H1 (cell line): ENCODE data around the gene C15orf62. TPM values are rescaled to one million over a fixed set of nuclear protein-coding genes. Genes with fewer than 3 reads are reported as not detected.
A peak's percentile ranks its signal among the peaks of the same experiment; 100 is the strongest.

Experiments
- CTCF ChIA-PET: fragments of 300-600 bp; sonication (Branson Sonifier 250); formaldehyde crosslinking; loops from one replicate; lab custom pipeline; 2021; ENCODE audit not compliant: partially characterized antibody; lab: Charles Lee
- POLR2A ChIA-PET: fragments of 300-600 bp; sonication (Branson Sonifier 250); formaldehyde crosslinking; loops from one replicate; lab custom pipeline; 2021; ENCODE audit warnings: inconsistent platforms; ENCODE audit not compliant: partially characterized antibody; lab: Charles Lee
- DNase-seq, 2 experiments: peaks; one replicate each; pipeline versions ENCODE4 v3.0.0 to v3.0.0-alpha.2; 2010 to 2022; ENCODE audit warnings: low spot score in 2 of 2, low read depth in 1 of 2, mixed read lengths in 1 of 2
- FAIRE-seq: peaks from 2 replicates; lab custom pipeline; 2011; peaks lifted over from hg19 to GRCh38; lab: Jason Lieb, UNC
- H2AFZ ChIP-seq: 2 replicates; pipeline ENCODE4 v1.8.1; 2012; ENCODE audit warnings: low read length, inconsistent platforms
- H2AK5ac ChIP-seq: 2 replicates; pipeline ENCODE4 v1.6.1; 2013; ENCODE audit warnings: low read depth, low read length
- H2BK120ac ChIP-seq: replicated peaks from 2 replicates; pipeline ENCODE3; 2013; ENCODE audit warnings: low read depth, low read length, inconsistent platforms
- H2BK12ac ChIP-seq: 2 replicates; pipeline ENCODE4 v1.6.1; 2013; ENCODE audit warnings: low read depth, low read length
- H2BK15ac ChIP-seq: 2 replicates; pipeline ENCODE4 v1.6.1; 2013; ENCODE audit warnings: low read length
- H2BK20ac ChIP-seq: 2 replicates; pipeline ENCODE4 v1.6.1; 2013; ENCODE audit warnings: low read length
- H2BK5ac ChIP-seq: 2 replicates; pipeline ENCODE4 v1.6.1; 2013; ENCODE audit warnings: low read depth, low read length
- H3K14ac ChIP-seq: 2 replicates; pipeline ENCODE4 v1.6.1; 2013; ENCODE audit warnings: inconsistent platforms; ENCODE audit not compliant: insufficient read length
- H3K18ac ChIP-seq: 2 replicates; pipeline ENCODE4 v1.6.1; 2013; ENCODE audit warnings: low read length; ENCODE audit errors: extremely low read depth
- H3K23ac ChIP-seq: 2 replicates; pipeline ENCODE4 v1.6.1; 2013; ENCODE audit warnings: inconsistent platforms; ENCODE audit not compliant: insufficient read length
- H3K23me2 ChIP-seq: 2 replicates; pipeline ENCODE4 v1.6.1; 2013; ENCODE audit warnings: low read depth, low read length
- H3K27ac ChIP-seq: 2 replicates; pipeline ENCODE4 v1.6.1; 2011; ENCODE audit warnings: low read depth, low read length, inconsistent platforms
- H3K27me3 ChIP-seq, 4 experiments: replicated peaks in 1 of 4; 1 replicate in 1 of 4; 2 replicates in 3 of 4; pipeline versions ENCODE4 v1.6.1 to v1.8.1; 2011 to 2013; ENCODE audit warnings: low read length in 3 of 4, mild to moderate bottlenecking in 3 of 4, inconsistent platforms in 2 of 4, mixed read lengths in 2 of 4, moderate library complexity in 1 of 4; ENCODE audit not compliant: control insufficient read depth in 3 of 4, insufficient read depth in 3 of 4; ENCODE audit errors: extremely low read depth in 1 of 4
- H3K36me3 ChIP-seq, 4 experiments: 2 replicates each; pipeline versions ENCODE4 v1.6.1 to v1.8.1; 2011 to 2013; ENCODE audit warnings: mild to moderate bottlenecking in 4 of 4, low read length in 3 of 4, moderate library complexity in 2 of 4, control low read depth in 1 of 4, inconsistent platforms in 1 of 4; ENCODE audit not compliant: insufficient read depth in 4 of 4, control insufficient read depth in 2 of 4
- H3K4ac ChIP-seq: replicated peaks from 2 replicates; pipeline ENCODE3; 2013; ENCODE audit warnings: low read length, low read depth, mixed read lengths, inconsistent platforms; ENCODE audit not compliant: insufficient read length
- H3K4me1 ChIP-seq, 4 experiments: replicated peaks in 1 of 4; 1 replicate in 1 of 4; 2 replicates in 3 of 4; pipeline versions ENCODE4 v1.6.1 to v1.8.1; 2011 to 2013; ENCODE audit warnings: low read length in 3 of 4, inconsistent platforms in 2 of 4, mixed read lengths in 1 of 4; ENCODE audit not compliant: insufficient read depth in 4 of 4, control insufficient read depth in 3 of 4
- H3K4me2 ChIP-seq, 2 experiments: 2 replicates each; pipeline versions ENCODE4 v1.6.1 to v1.8.1; 2011 to 2013; ENCODE audit warnings: low read depth in 2 of 2, low read length in 2 of 2, control low read depth in 1 of 2, inconsistent platforms in 1 of 2, mild to moderate bottlenecking in 1 of 2; ENCODE audit not compliant: insufficient read depth in 1 of 2
- H3K4me3 ChIP-seq, 4 experiments: fragments of 200-600, 300-600 bp in 1 of 4; sonication (generic), shearing (Covaris generic), sonication (Bioruptor Twin) in 1 of 4; 2 replicates each; pipeline versions ENCODE4 v1.5.1 to v1.8.1; 2011 to 2016; ENCODE audit warnings: low read length in 4 of 4, low read depth in 3 of 4, control low read depth in 2 of 4, inconsistent platforms in 2 of 4, mild to moderate bottlenecking in 2 of 4, mixed read lengths in 1 of 4, moderate library complexity in 1 of 4; ENCODE audit not compliant: insufficient read depth in 2 of 4; ENCODE audit errors: extremely low read depth in 1 of 4
- H3K56ac ChIP-seq: replicated peaks from 2 replicates; pipeline ENCODE3; 2013; ENCODE audit warnings: low read depth, mild to moderate bottlenecking, mixed read lengths, low read length, inconsistent platforms; ENCODE audit not compliant: insufficient read length
- H3K79me1 ChIP-seq: 2 replicates; pipeline ENCODE4 v1.6.1; 2013; ENCODE audit warnings: low read depth, low read length, control low read depth
- H3K79me2 ChIP-seq, 2 experiments: 2 replicates each; pipeline versions ENCODE4 v1.6.1 to v1.8.1; 2012 to 2013; ENCODE audit warnings: low read length in 2 of 2, mild to moderate bottlenecking in 2 of 2, inconsistent platforms in 1 of 2; ENCODE audit not compliant: insufficient read depth in 2 of 2, control insufficient read depth in 1 of 2
- H3K9ac ChIP-seq, 4 experiments: replicated peaks in 1 of 4; 1 replicate in 1 of 4; 2 replicates in 3 of 4; pipeline versions ENCODE4 v1.6.1 to v1.8.1; 2011 to 2013; ENCODE audit warnings: low read depth in 3 of 4, low read length in 3 of 4, control low read depth in 2 of 4, mild to moderate bottlenecking in 2 of 4, moderate library complexity in 2 of 4, inconsistent platforms in 1 of 4; ENCODE audit errors: extremely low read depth in 1 of 4
- H3K9me3 ChIP-seq, 2 experiments: 2 replicates each; pipeline versions ENCODE4 v1.6.1 to v1.8.1; 2012 to 2013; ENCODE audit warnings: mild to moderate bottlenecking in 2 of 2, moderate library complexity in 2 of 2, control low read depth in 1 of 2, inconsistent platforms in 1 of 2, low read depth in 1 of 2, low read length in 1 of 2, mixed read lengths in 1 of 2; ENCODE audit not compliant: insufficient read depth in 2 of 2
- H4K20me1 ChIP-seq, 2 experiments: replicated peaks in 1 of 2; 2 replicates each; pipeline versions ENCODE3 to v1.8.1; 2011 to 2013; ENCODE audit warnings: inconsistent platforms in 2 of 2, low read length in 2 of 2, mild to moderate bottlenecking in 1 of 2; ENCODE audit not compliant: insufficient read depth in 2 of 2, control insufficient read depth in 1 of 2
- H4K5ac ChIP-seq: 2 replicates; pipeline ENCODE4 v1.6.1; 2013; ENCODE audit warnings: low read length, low read depth, mixed read lengths, inconsistent platforms; ENCODE audit not compliant: insufficient read length
- H4K8ac ChIP-seq: 2 replicates; pipeline ENCODE4 v1.8.0; 2013; ENCODE audit warnings: mild to moderate bottlenecking, moderate library complexity, low read length, inconsistent platforms; ENCODE audit not compliant: insufficient read depth; ENCODE audit errors: extremely low read depth
- H4K91ac ChIP-seq: replicated peaks from 2 replicates; pipeline ENCODE3; 2013; ENCODE audit warnings: low read length, mixed read lengths, inconsistent platforms; ENCODE audit not compliant: insufficient read length
- BACH1 ChIP-seq: IDR thresholded peaks from 2 replicates; pipeline ENCODE4 v1.6.1; 2012; ENCODE audit warnings: low read length, improper control_type of control experiment
- HDAC2 ChIP-seq, 2 experiments: fragments of 300-600 bp in 1 of 2; sonication (generic) in 1 of 2; IDR thresholded peaks; 2 replicates each; pipeline ENCODE4 v1.6.1; 2011 to 2012; ENCODE audit warnings: low read depth in 2 of 2, low read length in 2 of 2, mild to moderate bottlenecking in 2 of 2, moderate library complexity in 2 of 2, borderline replicate concordance in 1 of 2, inconsistent platforms in 1 of 2
- JUN ChIP-seq: IDR thresholded peaks from 2 replicates; pipeline ENCODE4 v1.6.1; 2011; ENCODE audit warnings: low read depth, mild to moderate bottlenecking, improper control_type of control experiment, low read length
- RBBP5 ChIP-seq: IDR thresholded peaks from 2 replicates; pipeline ENCODE4 v1.7.1; 2012; ENCODE audit warnings: low read depth, mild to moderate bottlenecking, inconsistent platforms, low read length, moderate library complexity, borderline replicate concordance
- SIRT6 ChIP-seq: IDR thresholded peaks from one replicate; pipeline ENCODE4 v1.7.1; 2012; ENCODE audit warnings: low read length, inconsistent platforms
- USF2 ChIP-seq: IDR thresholded peaks from 2 replicates; pipeline ENCODE4 v1.6.1; 2011; ENCODE audit warnings: low read length, improper control_type of control experiment
- WGBS, 2 experiments: shearing (Covaris generic) in 1 of 2; methylation state at CpG; one replicate each; pipeline versions ENCODE4 v1.1.6 to v1.1.7; 2013 to 2015; ENCODE audit warnings: low lambda C conversion rate in 2 of 2, mixed read lengths in 2 of 2, inconsistent platforms in 1 of 2, low coverage in 1 of 2, missing lambda C conversion rate in 1 of 2; ENCODE audit not compliant: insufficient replicate concordance in 2 of 2, insufficient coverage in 1 of 2, insufficient read length in 1 of 2; ENCODE audit errors: extremely low coverage in 1 of 2, missing lambda C conversion rate in 1 of 2; 5-methylcytosine and 5-hydroxymethylcytosine counted together
- polyA plus RNA-seq, 7 experiments: library from polyadenylated mRNA; depleted of rRNA in 3 of 7; stranded (reverse) in 5 of 7; unstranded in 2 of 7; fragments of >200 nt in 5 of 7; fragments of 200-250 nt in 2 of 7; gene quantifications; 1 replicate in 5 of 7; 2 replicates in 1 of 7; 4 replicates in 1 of 7; pipeline versions ENCODE4 v1.2.1 to v1.2.3, GENCODE V29; 2011 to 2013; ENCODE audit warnings: missing spikeins in 2 of 7, mixed read lengths in 2 of 7
- total RNA-seq: library from RNA; stranded (reverse); fragmentation: NEBNext Ultra II Directional; extraction: Animal tissue kit (Norgen Biotek cat#: 25700); gene quantifications from 2 replicates; pipeline ENCODE4 v1.2.1, GENCODE V29; 2021
- TF ChIP-seq, protein P1 (sequence below): IDR thresholded peaks from 2 replicates; pipeline ENCODE4 v1.6.1; 2012; ENCODE audit warnings: inconsistent platforms

Gene C15orf62
- total and polyA plus RNA-seq, 2 of the 8 experiments (the other 6 are each of a cell fraction or from before 2014, with no cell fraction given) = 0.06 to 0.56 TPM

GRCh38 chr15:40782609-40783227 lies 12.9 kb downstream of the C15orf62 start:
- POLR2A ChIA-PET = interaction anchor here (1.0 to 2.6 kb wide), 6 partner anchors 13 to 91 kb away, joined by 3 to 11 read pairs (median 4); partner anchors contain the start of genes C15orf62, GCHFR, RHOV and SPINT1
- FAIRE-seq = no peak
- TF ChIP-seq, protein P1, sequence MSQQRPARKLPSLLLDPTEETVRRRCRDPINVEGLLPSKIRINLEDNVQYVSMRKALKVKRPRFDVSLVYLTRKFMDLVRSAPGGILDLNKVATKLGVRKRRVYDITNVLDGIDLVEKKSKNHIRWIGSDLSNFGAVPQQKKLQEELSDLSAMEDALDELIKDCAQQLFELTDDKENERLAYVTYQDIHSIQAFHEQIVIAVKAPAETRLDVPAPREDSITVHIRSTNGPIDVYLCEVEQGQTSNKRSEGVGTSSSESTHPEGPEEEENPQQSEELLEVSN = no peak
- TF ChIP-seq RBBP5 (no peak), SIRT6 (no peak), JUN (no peak), USF2 (no peak), BACH1 (no peak), HDAC2 (IDR thresholded peaks at IDR 0.05; ENCODE audit: borderline replicate concordance in 1 of 2, low read depth in 2 of 2, low read length in 2 of 2) (no peak)

More at GRCh38 chr15:40782609-40783227, 12.9 kb downstream of the C15orf62 start:
- Histone ChIP-seq H4K20me1 (peaks cover 0 to 5% of the 10 kb centered on the region in 2 experiments), H3K4me1 (peaks cover 8 to 23% (median 13%) of the 10 kb centered on the region in 4 experiments; a peak in 6 of 7 replicates), H3K9ac (no peak overlapping the region), H2BK20ac (no peak overlapping the region), H2AK5ac (no peak overlapping the region), H3K79me1 (no peaks in the 10 kb centered on the region; the same call in none of the 2 replicates), H3K4ac (no peak overlapping the region), H2BK120ac (no peak overlapping the region), H4K8ac (no peak overlapping the region), H3K4me3 (no peak overlapping the region), H3K18ac (no peak overlapping the region), H2BK15ac (no peak overlapping the region), H4K5ac (no peak overlapping the region), H2AFZ (no peak overlapping the region), H3K36me3 (peaks cover 0 to 4% (median 0%) of the 10 kb centered on the region in 4 experiments; a peak in 3 of 8 replicates), H2BK5ac (no peak overlapping the region), H3K23me2 (no peaks in the 10 kb centered on the region), H3K27me3 (no peaks in the 10 kb centered on the region), H2BK12ac (no peak overlapping the region), H3K23ac (no peak overlapping the region), H4K91ac (no peak overlapping the region), H3K4me2 (no peak overlapping the region), H3K14ac (no peak overlapping the region), H3K9me3 (no peaks in the 10 kb centered on the region), H3K27ac (no peak overlapping the region), H3K79me2 (peaks cover 0 to 14% of the 10 kb centered on the region in 2 experiments; a peak in 3 of 4 replicates), H3K56ac (no peak overlapping the region)
- DNase-seq = peak; percentile 46 to 64
- CTCF ChIA-PET = interaction anchor here (0.7 to 12.9 kb wide), 25 partner anchors 10 to 193 kb away, joined by 3 to 184 read pairs (median 5); partner anchors contain the start of genes C15orf62, DNAJC17, GCHFR and PPP1R14D
- 90% methylated on average over 8 of the region's 8 CpGs; no CpG with 5 or more reads in 1 of the 2 experiments for WGBS, 2 experiments
